HG03571 (cell line): ENCODE data around the gene ROPN1L.
A peak's percentile ranks its signal among the peaks of the same experiment; 100 is the strongest.

Experiments used
- ATAC-seq: cut with Tn5 transposase; IDR thresholded peaks from one replicate; pipeline ENCODE4 v1.9.1; 2021; ENCODE audit not compliant: unreplicated experiment

ROPN1L gene

GRCh38 chr5:10427201-10427600 lies 14.5 kb upstream of the ROPN1L start:
- ATAC-seq: no peak

- ATAC-seq: no peak
These were observed 13.7 kb upstream of the ROPN1L start for GRCh38 chr5:10427978-10428377.

- no peak for ATAC-seq
These were observed 10.3 kb upstream of the ROPN1L start for GRCh38 chr5:10431415-10431814.

GRCh38 chr5:10432059-10433008 lies 9.3 kb upstream of the ROPN1L start:
- ATAC-seq: no peak

GRCh38 chr5:10434392-10434791 lies 7.3 kb upstream of the ROPN1L start:
- no peak for ATAC-seq

- ATAC-seq: no peak
These were observed 3.4 kb upstream of the ROPN1L start for GRCh38 chr5:10438301-10438700.

- no peak for ATAC-seq
These were observed 2.0 kb upstream of the ROPN1L start for GRCh38 chr5:10439692-10440091.

- no peak for ATAC-seq
These were observed 1.2 kb upstream of the ROPN1L start for GRCh38 chr5:10440367-10440990.

GRCh38 chr5:10441992-10442435 lies 335 bp downstream of the ROPN1L start:
- ATAC-seq: peak; percentile 32

- ATAC-seq: no peak
These were observed 897 bp downstream of the ROPN1L start for GRCh38 chr5:10442576-10442975.

GRCh38 chr5:10445352-10445751 lies 3.7 kb downstream of the ROPN1L start:
- ATAC-seq: no peak

GRCh38 chr5:10446490-10446889 lies 4.8 kb downstream of the ROPN1L start:
- ATAC-seq: no peak

GRCh38 chr5:10447041-10447440 lies 5.4 kb downstream of the ROPN1L start:
- no peak for ATAC-seq

- ATAC-seq: no peak
These were observed 7.2 kb downstream of the ROPN1L start for GRCh38 chr5:10448754-10449360.

- no peak for ATAC-seq
These were observed 9.6 kb downstream of the ROPN1L start for GRCh38 chr5:10451137-10451824.

GRCh38 chr5:10452768-10453331 lies 11.2 kb downstream of the ROPN1L start:
- ATAC-seq: no peak

- ATAC-seq: no peak
These were observed 11.9 kb downstream of the ROPN1L start for GRCh38 chr5:10453545-10453944.

- ATAC-seq: no peak
These were observed 13.1 kb downstream of the ROPN1L start for GRCh38 chr5:10454591-10455276.

GRCh38 chr5:10455277-10455670 lies 13.6 kb downstream of the ROPN1L start:
- ATAC-seq: no peak
